Measurements from ENCODE around the gene NPLOC4. TPM values are rescaled to one million over a fixed set of nuclear protein-coding genes. Genes with fewer than 3 reads are reported as not detected.

NPLOC4 gene
- total RNA-seq, 1 donor from 2014 or later: 137 TPM

DNA sequence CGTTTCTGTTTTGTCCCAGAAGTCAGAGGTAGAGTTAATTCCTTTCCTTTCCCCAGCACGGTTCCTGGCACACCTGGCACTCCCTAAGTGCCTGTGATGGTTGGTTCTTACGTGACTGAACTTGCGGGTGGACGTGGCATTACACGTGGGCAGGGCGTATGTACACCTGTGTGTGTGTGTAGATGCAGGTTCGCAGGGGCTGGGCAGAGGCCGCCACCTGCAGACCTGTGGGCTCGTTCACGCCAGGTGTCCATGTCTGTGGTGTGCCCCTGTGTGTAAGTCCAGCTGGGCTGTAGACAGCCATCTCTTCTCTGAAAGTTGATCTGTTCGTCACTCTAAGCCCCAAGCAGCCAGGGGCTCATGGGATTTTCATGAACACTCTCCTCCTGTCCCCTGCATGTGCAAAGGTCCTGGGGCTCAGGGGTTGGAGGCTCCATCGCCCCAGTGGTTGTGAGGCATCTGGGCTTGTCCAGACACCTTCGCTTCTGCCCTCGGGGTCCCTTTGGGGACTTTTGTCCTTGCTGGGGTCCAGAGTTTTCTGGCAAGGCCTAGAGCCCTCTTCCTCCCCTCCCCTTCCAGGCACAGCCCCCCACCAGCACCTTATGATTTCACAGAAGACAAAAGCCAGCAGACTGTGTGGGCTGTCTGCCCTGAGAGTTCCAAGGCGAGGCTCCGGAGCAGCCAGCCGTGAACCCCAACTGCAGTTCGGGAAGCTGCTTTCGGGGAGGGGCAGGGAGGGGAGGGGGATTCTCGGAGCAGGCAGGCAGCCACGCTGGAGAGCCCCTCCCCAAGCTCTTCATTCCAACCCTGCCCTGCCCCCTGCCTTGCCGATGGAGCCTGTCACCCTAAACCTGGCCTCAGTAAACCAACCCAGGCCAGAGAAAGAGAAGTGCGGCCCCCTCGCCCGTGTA is 114.2 kb downstream of the NPLOC4 start:
- peaks cover 9% of the 10 kb centered on the region for H3K9me3 Mint-ChIP-seq (ENCODE audit: unreplicated experiment)
- H3K27ac Mint-ChIP-seq (ENCODE audit: unreplicated experiment): no peak overlapping the region
- TF ChIP-seq, protein P1, sequence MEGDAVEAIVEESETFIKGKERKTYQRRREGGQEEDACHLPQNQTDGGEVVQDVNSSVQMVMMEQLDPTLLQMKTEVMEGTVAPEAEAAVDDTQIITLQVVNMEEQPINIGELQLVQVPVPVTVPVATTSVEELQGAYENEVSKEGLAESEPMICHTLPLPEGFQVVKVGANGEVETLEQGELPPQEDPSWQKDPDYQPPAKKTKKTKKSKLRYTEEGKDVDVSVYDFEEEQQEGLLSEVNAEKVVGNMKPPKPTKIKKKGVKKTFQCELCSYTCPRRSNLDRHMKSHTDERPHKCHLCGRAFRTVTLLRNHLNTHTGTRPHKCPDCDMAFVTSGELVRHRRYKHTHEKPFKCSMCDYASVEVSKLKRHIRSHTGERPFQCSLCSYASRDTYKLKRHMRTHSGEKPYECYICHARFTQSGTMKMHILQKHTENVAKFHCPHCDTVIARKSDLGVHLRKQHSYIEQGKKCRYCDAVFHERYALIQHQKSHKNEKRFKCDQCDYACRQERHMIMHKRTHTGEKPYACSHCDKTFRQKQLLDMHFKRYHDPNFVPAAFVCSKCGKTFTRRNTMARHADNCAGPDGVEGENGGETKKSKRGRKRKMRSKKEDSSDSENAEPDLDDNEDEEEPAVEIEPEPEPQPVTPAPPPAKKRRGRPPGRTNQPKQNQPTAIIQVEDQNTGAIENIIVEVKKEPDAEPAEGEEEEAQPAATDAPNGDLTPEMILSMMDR (IDR thresholded peaks at IDR 0.05; ENCODE audit: partially characterized antibody, unreplicated experiment): peak; percentile 44
- H3K4me1 Mint-ChIP-seq (ENCODE audit: low read depth, unreplicated experiment): peaks cover 10% of the 10 kb centered on the region
- H3K4me3 Mint-ChIP-seq (ENCODE audit: unreplicated experiment): no peak overlapping the region
- peaks cover 12% of the 10 kb centered on the region for H3K27me3 Mint-ChIP-seq (ENCODE audit: unreplicated experiment)
- H3K36me3 Mint-ChIP-seq (ENCODE audit: unreplicated experiment): no peaks in the 10 kb centered on the region
- peak; percentile 72 for DNase-seq

- Mint-ChIP-seq H3K4me1 (ENCODE audit: low read depth, unreplicated experiment) (peaks cover 13% of the 10 kb centered on the region), H3K9me3 (ENCODE audit: unreplicated experiment) (peaks cover 8% of the 10 kb centered on the region), H3K27me3 (ENCODE audit: unreplicated experiment) (peaks cover 16% of the 10 kb centered on the region), H3K4me3 (ENCODE audit: unreplicated experiment) (peak overlapping the region; percentile 79), H3K36me3 (ENCODE audit: unreplicated experiment) (no peaks in the 10 kb centered on the region), H3K27ac (ENCODE audit: unreplicated experiment) (peak overlapping the region; percentile 52)
- DNase-seq: peak; percentile 5
- TF ChIP-seq, protein P1 (IDR thresholded peaks at IDR 0.05; ENCODE audit: partially characterized antibody, unreplicated experiment): no peak
Measured at GRCh38 chr17:81520021-81520901, 116.7 kb downstream of the NPLOC4 start.

GRCh38 chr17:81519284-81520020 is 117.5 kb downstream of the NPLOC4 start:
- no peak overlapping the region for H3K4me3 Mint-ChIP-seq (ENCODE audit: unreplicated experiment)
- no peaks in the 10 kb centered on the region for H3K36me3 Mint-ChIP-seq (ENCODE audit: unreplicated experiment)
- H3K4me1 Mint-ChIP-seq (ENCODE audit: low read depth, unreplicated experiment): peaks cover 13% of the 10 kb centered on the region
- DNase-seq: no peak
- H3K27me3 Mint-ChIP-seq (ENCODE audit: unreplicated experiment): peaks cover 15% of the 10 kb centered on the region
- TF ChIP-seq, protein P1 (IDR thresholded peaks at IDR 0.05; ENCODE audit: partially characterized antibody, unreplicated experiment): peak; percentile 77
- peaks cover 10% of the 10 kb centered on the region for H3K9me3 Mint-ChIP-seq (ENCODE audit: unreplicated experiment)
- no peak overlapping the region for H3K27ac Mint-ChIP-seq (ENCODE audit: unreplicated experiment)

- no peak for DNase-seq
- Mint-ChIP-seq H3K9me3 (ENCODE audit: unreplicated experiment) (peaks cover 10% of the 10 kb centered on the region), H3K27ac (ENCODE audit: unreplicated experiment) (no peak overlapping the region), H3K4me3 (ENCODE audit: unreplicated experiment) (peak overlapping the region; percentile 63), H3K4me1 (ENCODE audit: low read depth, unreplicated experiment) (peaks cover 13% of the 10 kb centered on the region), H3K27me3 (ENCODE audit: unreplicated experiment) (peaks cover 15% of the 10 kb centered on the region), H3K36me3 (ENCODE audit: unreplicated experiment) (no peaks in the 10 kb centered on the region)
- TF ChIP-seq, protein P1 (IDR thresholded peaks at IDR 0.05; ENCODE audit: partially characterized antibody, unreplicated experiment): no peak
Measured at GRCh38 chr17:81518785-81519283, 118.1 kb downstream of the NPLOC4 start.
